ENCODE data around the gene PIK3CB. TPM values are rescaled to one million over a fixed set of nuclear protein-coding genes. Genes with fewer than 3 reads are reported as not detected.

The PIK3CB gene
- total RNA-seq, 1 donor from 2014 or later: 23.5 TPM

DNA sequence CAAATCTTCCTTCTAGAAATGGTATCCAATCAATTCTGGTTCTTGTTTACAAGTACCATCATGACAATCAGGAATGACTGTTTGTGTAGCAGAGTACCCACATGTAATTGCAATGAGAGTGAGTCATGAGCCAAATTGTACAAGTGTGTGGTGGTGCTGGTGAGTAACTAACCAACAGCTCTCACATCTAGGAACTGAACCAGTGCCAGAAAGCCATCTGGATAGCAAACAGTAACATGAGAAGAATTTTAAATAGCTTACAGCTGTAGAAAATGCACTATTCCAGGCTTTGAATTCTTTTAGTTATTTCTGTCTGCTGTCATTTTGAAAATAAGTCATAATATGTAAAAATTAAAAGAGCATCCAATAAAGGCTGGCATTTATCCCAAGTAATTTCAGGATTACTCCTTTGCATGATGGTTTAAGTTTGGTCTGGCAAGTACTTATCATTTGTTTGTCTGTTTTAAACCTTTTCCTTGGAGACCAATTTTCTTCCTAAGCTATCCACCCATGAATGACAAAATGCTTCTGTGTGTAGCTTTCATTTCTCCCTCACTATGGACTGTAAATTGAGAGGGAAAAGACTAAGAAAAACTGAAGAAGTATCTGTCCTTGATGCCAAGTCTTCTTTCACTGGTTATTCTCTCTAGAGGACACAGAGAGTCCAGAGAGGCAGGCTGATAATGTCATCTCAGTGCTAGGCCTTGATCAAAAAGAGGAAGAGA is 60.0 kb downstream of the PIK3CB start:
- Mint-ChIP-seq H3K27ac (peak overlapping the region; percentile 84), H3K4me1 (peaks cover 13% of the 10 kb centered on the region), H3K9me3 (no peaks in the 10 kb centered on the region), H3K27me3 (ENCODE audit: low read depth) (no peaks in the 10 kb centered on the region), H3K36me3 (no peaks in the 10 kb centered on the region), H3K4me3 (no peak overlapping the region)
- TF ChIP-seq, protein P1, sequence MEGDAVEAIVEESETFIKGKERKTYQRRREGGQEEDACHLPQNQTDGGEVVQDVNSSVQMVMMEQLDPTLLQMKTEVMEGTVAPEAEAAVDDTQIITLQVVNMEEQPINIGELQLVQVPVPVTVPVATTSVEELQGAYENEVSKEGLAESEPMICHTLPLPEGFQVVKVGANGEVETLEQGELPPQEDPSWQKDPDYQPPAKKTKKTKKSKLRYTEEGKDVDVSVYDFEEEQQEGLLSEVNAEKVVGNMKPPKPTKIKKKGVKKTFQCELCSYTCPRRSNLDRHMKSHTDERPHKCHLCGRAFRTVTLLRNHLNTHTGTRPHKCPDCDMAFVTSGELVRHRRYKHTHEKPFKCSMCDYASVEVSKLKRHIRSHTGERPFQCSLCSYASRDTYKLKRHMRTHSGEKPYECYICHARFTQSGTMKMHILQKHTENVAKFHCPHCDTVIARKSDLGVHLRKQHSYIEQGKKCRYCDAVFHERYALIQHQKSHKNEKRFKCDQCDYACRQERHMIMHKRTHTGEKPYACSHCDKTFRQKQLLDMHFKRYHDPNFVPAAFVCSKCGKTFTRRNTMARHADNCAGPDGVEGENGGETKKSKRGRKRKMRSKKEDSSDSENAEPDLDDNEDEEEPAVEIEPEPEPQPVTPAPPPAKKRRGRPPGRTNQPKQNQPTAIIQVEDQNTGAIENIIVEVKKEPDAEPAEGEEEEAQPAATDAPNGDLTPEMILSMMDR (IDR thresholded peaks at IDR 0.05; ENCODE audit: unreplicated experiment): no peak
- no peak for DNase-seq (ENCODE audit: low spot score in 2 of 2, unreplicated experiment in 2 of 2)

DNA sequence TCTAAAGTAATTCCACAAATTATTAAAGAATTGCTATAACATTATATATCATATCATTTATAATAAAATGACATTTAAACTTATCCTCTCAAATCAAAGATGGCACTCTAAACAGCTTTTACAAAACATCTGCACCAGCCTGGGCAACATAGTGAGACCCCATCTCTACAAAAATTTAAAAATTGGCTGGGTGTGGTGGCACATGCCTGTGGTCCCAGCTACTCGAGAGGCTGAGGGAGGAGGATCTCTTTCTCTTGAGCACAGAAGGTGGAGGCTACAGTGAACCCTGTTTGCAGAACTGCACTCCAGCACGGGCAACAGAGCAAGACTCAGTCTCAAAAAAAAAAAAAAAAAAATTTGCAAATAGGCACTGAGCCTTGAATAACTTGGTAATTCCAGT is 63.1 kb downstream of the PIK3CB start:
- H3K27ac Mint-ChIP-seq: no peak overlapping the region
- H3K9me3 Mint-ChIP-seq: no peaks in the 10 kb centered on the region
- H3K4me1 Mint-ChIP-seq: peaks cover 13% of the 10 kb centered on the region
- no peaks in the 10 kb centered on the region for H3K27me3 Mint-ChIP-seq (ENCODE audit: low read depth)
- H3K36me3 Mint-ChIP-seq: peaks cover 5% of the 10 kb centered on the region
- TF ChIP-seq, protein P1 (IDR thresholded peaks at IDR 0.05; ENCODE audit: unreplicated experiment): no peak
- no peak overlapping the region for H3K4me3 Mint-ChIP-seq
- no peak for DNase-seq (ENCODE audit: low spot score in 2 of 2, unreplicated experiment in 2 of 2)

DNA sequence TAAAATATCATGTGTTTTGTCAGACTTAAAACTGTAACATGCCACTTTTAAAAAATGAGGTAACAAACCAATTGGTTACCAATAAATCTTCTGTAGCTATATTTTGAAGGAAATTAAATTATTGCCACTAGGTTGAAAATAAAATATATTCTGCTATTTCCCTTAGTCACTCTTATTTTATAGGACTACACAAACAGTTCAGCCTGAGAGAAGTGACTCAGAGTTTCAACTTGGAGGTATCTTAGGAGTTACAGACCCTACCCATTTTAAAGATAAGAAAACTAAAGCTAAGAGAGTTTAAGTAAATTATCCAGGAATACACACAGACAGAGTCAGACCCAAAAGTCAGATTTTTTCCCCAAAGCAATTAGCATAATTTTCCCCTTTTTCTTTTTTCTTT is 65.1 kb downstream of the PIK3CB start:
- Mint-ChIP-seq H3K27me3 (ENCODE audit: low read depth) (no peaks in the 10 kb centered on the region), H3K9me3 (no peaks in the 10 kb centered on the region), H3K4me1 (peaks cover 3% of the 10 kb centered on the region), H3K27ac (no peak overlapping the region), H3K4me3 (no peak overlapping the region), H3K36me3 (peaks cover 5% of the 10 kb centered on the region)
- TF ChIP-seq, protein P1 (IDR thresholded peaks at IDR 0.05; ENCODE audit: unreplicated experiment): no peak
- no peak for DNase-seq (ENCODE audit: low spot score in 2 of 2, unreplicated experiment in 2 of 2)

DNA sequence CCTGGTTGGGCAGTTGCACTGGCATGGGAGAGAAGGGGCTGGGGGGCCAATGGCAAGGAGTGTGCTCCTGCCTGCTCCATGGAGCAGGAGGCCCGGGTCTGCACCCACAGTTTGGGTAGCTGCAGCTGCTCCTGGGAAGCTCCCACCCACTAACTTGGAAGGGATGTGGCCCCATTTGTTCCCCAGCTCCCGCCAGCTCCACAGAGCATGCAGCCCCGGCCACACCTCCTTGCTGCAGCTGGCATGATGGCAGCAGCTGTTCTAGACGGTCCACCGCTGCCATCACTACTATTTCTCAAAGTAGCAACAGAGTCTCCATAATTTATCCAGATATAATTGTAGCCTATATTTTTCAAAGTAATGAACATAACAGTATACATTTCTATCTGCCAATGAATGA is 65.8 kb downstream of the PIK3CB start:
- DNase-seq (ENCODE audit: low spot score in 2 of 2, unreplicated experiment in 2 of 2): no peak
- H3K36me3 Mint-ChIP-seq: peaks cover 5% of the 10 kb centered on the region

DNA sequence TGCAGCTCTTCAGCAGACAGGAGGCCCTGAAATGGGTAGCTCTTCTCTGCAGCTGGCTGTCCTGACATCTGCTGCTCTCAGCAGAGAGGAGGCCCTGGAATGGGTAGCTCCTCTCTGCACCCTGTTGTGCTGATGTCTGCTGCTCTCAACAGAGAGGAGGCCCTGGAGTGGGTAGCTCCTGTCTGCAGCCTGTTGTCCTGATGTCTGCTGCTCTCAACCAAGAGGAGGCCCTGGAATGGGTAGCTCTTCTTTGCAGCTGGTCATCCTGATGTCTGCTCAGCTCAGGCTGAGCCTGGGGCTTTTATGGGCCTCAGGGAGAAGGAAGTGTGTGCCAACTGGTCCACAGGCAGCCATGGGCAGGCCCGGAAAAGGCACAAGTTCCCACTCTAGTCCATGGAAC is 66.6 kb downstream of the PIK3CB start:
- no peak for DNase-seq (ENCODE audit: low spot score in 2 of 2, unreplicated experiment in 2 of 2)
- TF ChIP-seq, protein P1 (IDR thresholded peaks at IDR 0.05; ENCODE audit: unreplicated experiment): no peak
- no peaks in the 10 kb centered on the region for H3K9me3 Mint-ChIP-seq
- no peaks in the 10 kb centered on the region for H3K4me1 Mint-ChIP-seq
- H3K4me3 Mint-ChIP-seq: no peak overlapping the region
- H3K27me3 Mint-ChIP-seq (ENCODE audit: low read depth): no peaks in the 10 kb centered on the region
- H3K36me3 Mint-ChIP-seq: peaks cover 5% of the 10 kb centered on the region
- H3K27ac Mint-ChIP-seq: no peak overlapping the region

More for the DNA sequence above, 65.8 kb downstream of the PIK3CB start:
- Mint-ChIP-seq H3K27ac (no peak overlapping the region), H3K4me1 (no peaks in the 10 kb centered on the region), H3K4me3 (no peak overlapping the region), H3K27me3 (ENCODE audit: low read depth) (no peaks in the 10 kb centered on the region), H3K9me3 (no peaks in the 10 kb centered on the region)
- TF ChIP-seq, protein P1 (IDR thresholded peaks at IDR 0.05; ENCODE audit: unreplicated experiment): no peak
